Vagina (tissue), 2 donors: Measurements from ENCODE around the gene RANGAP1. TPM values are rescaled to one million over a fixed set of nuclear protein-coding genes. Genes with fewer than 3 reads are reported as not detected.

Experiments used
- DNase-seq, 2 donors: peaks; one replicate each; pipeline ENCODE4 v3.0.0-alpha.2; 2017; ENCODE audit errors: extremely low spot score in 2 of 2
- H3K27ac ChIP-seq: fragments of 200-600 bp; sonication (generic); one replicate; pipeline ENCODE4 v1.5.1; 2019
- H3K27me3 ChIP-seq: fragments of 200-600 bp; sonication (generic); one replicate; pipeline ENCODE4 v1.5.1; 2019
- H3K36me3 ChIP-seq, 2 donors: fragments of 200-600 bp; sonication (generic); one replicate each; pipeline ENCODE4 v1.5.1; 2017 to 2019
- H3K4me1 ChIP-seq: fragments of 200-600 bp; sonication (generic); one replicate; pipeline ENCODE4 v1.5.1; 2019
- H3K4me3 ChIP-seq, 2 donors: fragments of 200-600 bp; sonication (generic); 1 replicate in 1 of 2; 2 replicates in 1 of 2; pipeline ENCODE4 v1.5.1; 2016 to 2019
- H3K9me3 ChIP-seq: fragments of 200-600 bp; sonication (generic); one replicate; pipeline ENCODE4 v1.5.1; 2019
- CTCF ChIP-seq, 3 experiments: fragments of 450-650 bp in 2 of 3; fragments of 200-600 bp in 1 of 3; sonication (generic) in 1 of 3; IDR thresholded peaks; one replicate each; pipeline ENCODE4 v1.5.1; 2017 to 2019; ENCODE audit warnings: antibody characterized with exemption in 3 of 3, mild to moderate bottlenecking in 2 of 3, moderate library complexity in 2 of 3
- POLR2A ChIP-seq, 2 donors: fragments of 450-650 bp; IDR thresholded peaks; one replicate each; pipeline ENCODE4 v1.6.1; 2017; ENCODE audit warnings: antibody characterized with exemption in 2 of 2, mild to moderate bottlenecking in 2 of 2, moderate library complexity in 2 of 2
- POLR2AphosphoS5 ChIP-seq, 2 donors: sonication (generic); formaldehyde crosslinking; IDR thresholded peaks; one replicate each; pipeline ENCODE4 v1.9.0; 2017; ENCODE audit warnings: antibody characterized with exemption in 2 of 2, mild to moderate bottlenecking in 2 of 2, low read depth in 1 of 2; ENCODE audit not compliant: insufficient read depth in 1 of 2
- intact Hi-C: fragments of 100-400 bp; cut with DNase I; formaldehyde crosslinking; loops from one replicate; pipeline ENCODE4 v1.15.1; 2023
- total RNA-seq: library from RNA; depleted of rRNA; stranded (reverse); fragments of >200 nt; gene quantifications from one replicate; pipeline ENCODE4 v1.2.3, GENCODE V29; 2016

Gene RANGAP1
- total RNA-seq, 1 donor from 2014 or later, result 45.7 TPM

- Histone ChIP-seq H3K27ac (no peak overlapping the region), H3K4me3 (peak overlapping the region; percentile 44 to 53)
Observed at GRCh38 chr22:41238570-41239442, 47.2 kb downstream of the RANGAP1 start.

GRCh38 chr22:41237707-41238569, 48.0 kb downstream of the RANGAP1 start:
- Histone ChIP-seq H3K4me3 (peak overlapping the region; percentile 44 to 53), H3K9me3 (no peaks in the 10 kb centered on the region), H3K36me3 (no peaks in the 10 kb centered on the region), H3K4me1 (peaks cover 23% of the 10 kb centered on the region), H3K27me3 (no peaks in the 10 kb centered on the region), H3K27ac (no peak overlapping the region)
- intact Hi-C loops, result no loop called here
- TF ChIP-seq CTCF (IDR thresholded peaks at IDR 0.05), result peak in 1 of 3 experiments; percentile 52
- TF ChIP-seq POLR2AphosphoS5 (IDR thresholded peaks at IDR 0.05; ENCODE audit: insufficient read depth in 1 of 2, low read depth in 1 of 2), result no peak
- TF ChIP-seq POLR2A (IDR thresholded peaks at IDR 0.05), result no peak
- no peak for DNase-seq

More at GRCh38 chr22:41238570-41239442, 47.2 kb downstream of the RANGAP1 start:
- H3K36me3 ChIP-seq, result no peaks in the 10 kb centered on the region
- H3K9me3 ChIP-seq, result no peaks in the 10 kb centered on the region
- no peaks in the 10 kb centered on the region for H3K27me3 ChIP-seq
- TF ChIP-seq POLR2A (IDR thresholded peaks at IDR 0.05) (no peak), CTCF (IDR thresholded peaks at IDR 0.05) (no peak), POLR2AphosphoS5 (IDR thresholded peaks at IDR 0.05; ENCODE audit: insufficient read depth in 1 of 2, low read depth in 1 of 2) (no peak)
- intact Hi-C loops, result no loop called here
- DNase-seq, result no peak
- peaks cover 23% of the 10 kb centered on the region for H3K4me1 ChIP-seq

- TF ChIP-seq CTCF (IDR thresholded peaks at IDR 0.05) (no peak), POLR2AphosphoS5 (IDR thresholded peaks at IDR 0.05; ENCODE audit: insufficient read depth in 1 of 2, low read depth in 1 of 2) (no peak), POLR2A (IDR thresholded peaks at IDR 0.05) (no peak)
- no peak overlapping the region for H3K27ac ChIP-seq
- intact Hi-C loops, result no loop called here
- no peak for DNase-seq
- no peaks in the 10 kb centered on the region for H3K36me3 ChIP-seq
- H3K9me3 ChIP-seq, result no peaks in the 10 kb centered on the region
- H3K4me3 ChIP-seq, result peak overlapping the region; percentile 44 to 53
- no peaks in the 10 kb centered on the region for H3K27me3 ChIP-seq
- peaks cover 23% of the 10 kb centered on the region for H3K4me1 ChIP-seq
Observed at GRCh38 chr22:41237036-41237706, 48.8 kb downstream of the RANGAP1 start.

- Histone ChIP-seq H3K4me1 (peaks cover 23% of the 10 kb centered on the region), H3K4me3 (no peak overlapping the region), H3K9me3 (no peaks in the 10 kb centered on the region), H3K27ac (no peak overlapping the region), H3K36me3 (no peaks in the 10 kb centered on the region), H3K27me3 (no peaks in the 10 kb centered on the region)
- intact Hi-C loops, result no loop called here
- TF ChIP-seq POLR2A (IDR thresholded peaks at IDR 0.05) (no peak), POLR2AphosphoS5 (IDR thresholded peaks at IDR 0.05; ENCODE audit: insufficient read depth in 1 of 2, low read depth in 1 of 2) (no peak), CTCF (IDR thresholded peaks at IDR 0.05) (no peak)
- no peak for DNase-seq
Observed at GRCh38 chr22:41234815-41235695, 50.9 kb downstream of the RANGAP1 start.
